Parathyroid adenoma (tissue), 2 donors: ENCODE results near the gene LRRC49.

Experiments
- H2AFZ ChIP-seq: fragments of 300-600 bp; sonication (generic); one replicate; pipeline ENCODE4 v1.7.0; 2017; ENCODE audit warnings: antibody characterized with exemption, mild to moderate bottlenecking
- H3K27ac ChIP-seq: fragments of 300-600 bp; sonication (generic); one replicate; pipeline ENCODE4 v1.7.0; 2017
- H3K27me3 ChIP-seq: fragments of 300-600 bp; sonication (generic); one replicate; pipeline ENCODE4 v1.7.0; 2017; ENCODE audit warnings: low read length; ENCODE audit not compliant: control insufficient read depth, insufficient read depth
- H3K36me3 ChIP-seq: fragments of 300-600 bp; sonication (generic); one replicate; pipeline ENCODE4 v1.7.0; 2017; ENCODE audit warnings: low read length; ENCODE audit not compliant: control insufficient read depth, insufficient read depth
- H3K4me1 ChIP-seq: fragments of 300-600 bp; sonication (generic); one replicate; pipeline ENCODE4 v1.7.0; 2017; ENCODE audit warnings: control low read depth
- H3K4me2 ChIP-seq: fragments of 300-600 bp; sonication (generic); one replicate; pipeline ENCODE4 v1.7.0; 2017; ENCODE audit warnings: low read length
- H3K4me3 ChIP-seq: fragments of 300-600 bp; sonication (generic); one replicate; pipeline ENCODE4 v1.7.0; 2017; ENCODE audit warnings: low read depth, low read length
- H3K79me2 ChIP-seq: fragments of 300-600 bp; sonication (generic); one replicate; pipeline ENCODE4 v1.7.0; 2017; ENCODE audit warnings: control low read depth
- H3K9ac ChIP-seq: fragments of 300-600 bp; sonication (generic); one replicate; pipeline ENCODE4 v1.7.0; 2017; ENCODE audit warnings: mild to moderate bottlenecking
- H3K9me3 ChIP-seq: fragments of 300-600 bp; sonication (generic); one replicate; pipeline ENCODE4 v1.7.0; 2017; ENCODE audit warnings: low read length; ENCODE audit not compliant: control insufficient read depth
- TF ChIP-seq, protein P1 (sequence below): fragments of 300-600 bp; sonication (generic); IDR thresholded peaks from one replicate; pipeline ENCODE4 v1.7.0; 2017; ENCODE audit warnings: antibody characterized with exemption, mild to moderate bottlenecking
- donor health status: primary hyperparathyroidism.

LRRC49 gene

DNA sequence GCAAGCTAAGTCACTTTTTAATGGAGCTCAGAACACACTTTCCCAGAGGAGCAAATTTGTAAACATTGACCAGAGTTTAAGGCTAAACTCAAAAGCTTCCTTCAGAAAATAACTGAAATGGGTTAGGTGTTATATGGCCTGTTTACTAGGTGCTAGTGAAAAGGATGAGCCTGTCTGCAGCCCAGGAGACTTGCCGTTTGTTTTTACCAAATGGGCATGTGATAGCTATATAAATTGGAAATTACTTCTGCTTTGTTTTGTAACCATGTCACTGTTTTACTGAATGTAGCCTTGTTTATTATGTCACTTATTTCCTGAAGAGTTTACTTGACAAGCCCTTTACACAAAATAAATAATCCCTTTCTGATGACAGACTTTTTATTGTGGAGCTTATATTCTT lies 113.3 kb downstream of the LRRC49 start:
- Histone ChIP-seq H3K79me2 (no peaks in the 10 kb centered on the region), H3K9me3 (no peaks in the 10 kb centered on the region), H3K4me2 (no peak overlapping the region), H3K27ac (no peak overlapping the region), H3K4me3 (no peak overlapping the region), H2AFZ (no peak overlapping the region), H3K27me3 (no peaks in the 10 kb centered on the region), H3K4me1 (no peaks in the 10 kb centered on the region), H3K9ac (no peak overlapping the region), H3K36me3 (no peaks in the 10 kb centered on the region)
- TF ChIP-seq, protein P1, sequence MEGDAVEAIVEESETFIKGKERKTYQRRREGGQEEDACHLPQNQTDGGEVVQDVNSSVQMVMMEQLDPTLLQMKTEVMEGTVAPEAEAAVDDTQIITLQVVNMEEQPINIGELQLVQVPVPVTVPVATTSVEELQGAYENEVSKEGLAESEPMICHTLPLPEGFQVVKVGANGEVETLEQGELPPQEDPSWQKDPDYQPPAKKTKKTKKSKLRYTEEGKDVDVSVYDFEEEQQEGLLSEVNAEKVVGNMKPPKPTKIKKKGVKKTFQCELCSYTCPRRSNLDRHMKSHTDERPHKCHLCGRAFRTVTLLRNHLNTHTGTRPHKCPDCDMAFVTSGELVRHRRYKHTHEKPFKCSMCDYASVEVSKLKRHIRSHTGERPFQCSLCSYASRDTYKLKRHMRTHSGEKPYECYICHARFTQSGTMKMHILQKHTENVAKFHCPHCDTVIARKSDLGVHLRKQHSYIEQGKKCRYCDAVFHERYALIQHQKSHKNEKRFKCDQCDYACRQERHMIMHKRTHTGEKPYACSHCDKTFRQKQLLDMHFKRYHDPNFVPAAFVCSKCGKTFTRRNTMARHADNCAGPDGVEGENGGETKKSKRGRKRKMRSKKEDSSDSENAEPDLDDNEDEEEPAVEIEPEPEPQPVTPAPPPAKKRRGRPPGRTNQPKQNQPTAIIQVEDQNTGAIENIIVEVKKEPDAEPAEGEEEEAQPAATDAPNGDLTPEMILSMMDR: no peak

DNA sequence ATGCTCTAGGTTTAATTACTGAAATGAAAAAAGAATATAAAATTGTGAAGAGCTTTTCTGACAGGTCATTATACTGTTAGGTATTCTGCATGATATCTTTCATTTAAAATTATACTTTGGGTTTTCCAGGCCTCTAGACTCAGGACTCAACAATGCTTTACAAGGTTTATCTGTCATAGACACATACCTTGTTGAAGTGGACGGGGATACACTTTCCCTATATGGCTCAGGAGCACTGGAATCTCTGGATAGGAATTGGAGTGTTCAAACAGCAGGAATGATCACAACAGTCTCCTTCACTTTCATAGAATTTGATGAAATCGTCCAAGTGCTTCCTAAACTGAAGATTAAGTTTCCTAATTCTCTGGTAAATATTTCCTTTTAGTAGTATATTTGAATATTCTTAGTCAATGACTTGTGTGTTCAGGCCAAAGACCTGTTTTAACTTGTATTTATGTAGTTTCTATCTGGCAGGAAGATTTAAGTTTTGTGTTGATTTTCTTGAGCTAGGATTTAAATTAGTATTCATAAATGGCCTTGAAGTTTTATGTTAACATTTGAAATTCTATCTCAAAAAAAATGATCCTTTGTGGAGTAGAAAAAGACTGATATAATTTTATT lies 115.7 kb downstream of the LRRC49 start:
- Histone ChIP-seq H2AFZ (no peak overlapping the region), H3K36me3 (no peaks in the 10 kb centered on the region), H3K9me3 (no peaks in the 10 kb centered on the region), H3K9ac (no peak overlapping the region), H3K4me1 (no peaks in the 10 kb centered on the region), H3K79me2 (no peaks in the 10 kb centered on the region), H3K4me2 (no peak overlapping the region), H3K27ac (no peak overlapping the region), H3K4me3 (no peak overlapping the region), H3K27me3 (no peaks in the 10 kb centered on the region)
- TF ChIP-seq, protein P1: no peak

DNA sequence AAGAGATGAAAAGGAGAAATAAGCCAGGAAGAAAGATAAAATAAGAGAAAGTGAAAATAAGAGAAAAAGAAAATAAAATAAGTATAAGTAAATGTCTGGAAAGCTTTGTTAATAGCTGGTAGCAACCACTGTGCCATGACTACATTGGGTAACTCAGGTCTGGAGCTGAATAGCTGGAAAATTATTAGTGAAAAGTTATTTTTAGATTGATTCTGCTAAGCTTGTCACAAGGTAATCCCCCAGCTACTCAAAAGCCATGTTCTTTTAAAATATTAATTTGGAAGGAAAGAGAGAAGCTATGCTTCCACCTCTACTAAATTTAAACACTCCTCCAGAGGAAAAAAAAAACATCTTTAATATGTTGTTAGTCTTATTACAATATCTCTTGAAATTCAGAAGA lies 117.8 kb downstream of the LRRC49 start:
- Histone ChIP-seq H3K79me2 (no peaks in the 10 kb centered on the region), H3K4me1 (no peaks in the 10 kb centered on the region), H3K27me3 (no peaks in the 10 kb centered on the region), H3K4me2 (no peak overlapping the region), H3K9ac (no peak overlapping the region), H3K36me3 (no peaks in the 10 kb centered on the region), H3K27ac (no peak overlapping the region), H2AFZ (no peak overlapping the region), H3K4me3 (no peak overlapping the region), H3K9me3 (no peaks in the 10 kb centered on the region)
- TF ChIP-seq, protein P1: no peak

DNA sequence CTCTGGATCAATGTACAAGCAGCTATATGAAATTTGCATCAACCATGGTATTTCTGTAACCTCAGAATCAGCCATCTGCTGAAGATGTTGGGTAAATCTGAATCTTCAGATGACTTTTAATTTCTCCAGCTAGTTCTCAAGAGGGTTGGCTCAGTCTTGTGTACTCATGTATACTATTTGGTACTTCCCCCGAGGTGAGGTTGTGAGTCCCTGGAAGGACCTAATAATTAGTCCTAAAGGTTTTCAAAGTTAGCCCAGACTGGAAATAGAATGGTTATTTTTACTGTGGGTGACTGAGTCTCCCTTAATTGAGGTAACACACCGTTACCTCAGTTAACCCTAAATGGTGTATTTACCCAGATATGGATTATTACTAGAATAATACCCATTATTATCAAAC lies 118.4 kb downstream of the LRRC49 start:
- Histone ChIP-seq H3K9ac (no peak overlapping the region), H3K27me3 (no peaks in the 10 kb centered on the region), H2AFZ (no peak overlapping the region), H3K4me3 (no peak overlapping the region), H3K27ac (no peak overlapping the region), H3K4me2 (no peak overlapping the region), H3K36me3 (no peaks in the 10 kb centered on the region), H3K4me1 (no peaks in the 10 kb centered on the region), H3K79me2 (no peaks in the 10 kb centered on the region), H3K9me3 (no peaks in the 10 kb centered on the region)
- TF ChIP-seq, protein P1: no peak

DNA sequence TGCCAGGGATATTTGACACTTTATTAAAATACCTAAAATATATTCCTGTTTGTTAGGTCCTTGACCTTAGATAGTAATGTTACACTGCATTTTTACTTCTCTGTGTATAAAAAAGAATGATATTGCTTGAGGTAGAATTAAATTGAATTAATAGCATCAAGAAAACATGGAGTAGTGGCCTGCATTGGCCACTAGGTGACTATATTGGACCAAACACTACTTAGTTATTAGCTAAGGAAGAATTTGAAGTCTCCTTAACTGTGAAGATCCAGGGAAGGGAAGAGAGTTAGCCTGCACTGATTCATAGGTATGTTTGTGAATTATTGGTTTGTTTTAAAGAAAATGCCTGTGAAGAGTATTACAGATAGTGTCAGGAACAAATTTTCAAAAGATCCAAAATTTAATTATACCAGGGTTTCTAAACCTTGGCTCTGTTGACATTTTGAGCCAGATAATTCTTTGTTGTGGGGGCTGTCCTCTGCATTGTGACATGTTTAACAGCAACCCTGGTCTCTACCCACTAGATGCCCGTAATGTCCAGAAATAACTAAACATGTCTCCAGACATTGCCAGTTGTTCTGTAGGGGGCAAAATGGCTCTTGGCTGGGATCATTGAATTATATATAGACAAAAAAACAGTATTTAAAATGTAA lies 119.0 kb downstream of the LRRC49 start:
- H3K27ac ChIP-seq: no peak overlapping the region
- no peaks in the 10 kb centered on the region for H3K9me3 ChIP-seq
- H3K36me3 ChIP-seq: no peaks in the 10 kb centered on the region
- H3K27me3 ChIP-seq: no peaks in the 10 kb centered on the region
- TF ChIP-seq, protein P1: peak; percentile 43
- no peak overlapping the region for H3K4me3 ChIP-seq
- no peaks in the 10 kb centered on the region for H3K79me2 ChIP-seq
- no peak overlapping the region for H2AFZ ChIP-seq
- no peak overlapping the region for H3K4me2 ChIP-seq
- H3K4me1 ChIP-seq: no peaks in the 10 kb centered on the region
- H3K9ac ChIP-seq: no peak overlapping the region
